Right lobe of liver (tissue), 4 donors: ENCODE results near the gene THSD8.

Experiments used
- POLR2A ChIP-seq: fragments of 450-650 bp; IDR thresholded peaks from one replicate; pipeline ENCODE4 v1.6.1; 2017; ENCODE audit warnings: antibody characterized with exemption, mild to moderate bottlenecking
- TF ChIP-seq, protein P1 (sequence below), 4 donors: fragments of 200-600 bp in 3 of 4; fragments of 450-650 bp in 1 of 4; IDR thresholded peaks; one replicate each; pipeline versions ENCODE4 v1.5.1 to v1.8.0; 2016 to 2022; ENCODE audit warnings: antibody characterized with exemption in 4 of 4, mild to moderate bottlenecking in 2 of 4
- donor health status: DM: no; HTN: no; CAD: no.
- donor health status: DM: no; HTN: no; CAD: no.
- donor health status: DM: no; HTN: yes; CAD: no.

DNA sequence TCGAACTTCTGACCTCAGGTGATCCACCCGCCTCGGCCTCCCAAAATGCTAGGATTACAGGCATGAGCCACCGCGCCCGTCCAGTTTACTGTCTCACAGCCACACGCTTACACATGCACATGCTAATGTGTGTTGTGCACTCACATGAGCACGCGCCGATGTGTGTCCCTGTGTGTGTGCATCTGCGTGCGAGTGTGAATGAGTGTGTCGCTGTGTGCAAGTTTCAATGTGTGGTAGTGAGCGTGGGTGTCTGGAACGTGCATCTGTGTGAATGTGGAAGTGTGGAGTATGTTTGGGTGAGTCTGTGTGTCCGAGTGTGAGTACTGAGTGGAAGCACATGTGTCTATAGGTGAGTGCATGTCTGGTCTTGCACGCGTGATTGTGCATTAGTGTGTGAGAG lies 40.6 kb downstream of the THSD8 start:
- TF ChIP-seq, protein P1, sequence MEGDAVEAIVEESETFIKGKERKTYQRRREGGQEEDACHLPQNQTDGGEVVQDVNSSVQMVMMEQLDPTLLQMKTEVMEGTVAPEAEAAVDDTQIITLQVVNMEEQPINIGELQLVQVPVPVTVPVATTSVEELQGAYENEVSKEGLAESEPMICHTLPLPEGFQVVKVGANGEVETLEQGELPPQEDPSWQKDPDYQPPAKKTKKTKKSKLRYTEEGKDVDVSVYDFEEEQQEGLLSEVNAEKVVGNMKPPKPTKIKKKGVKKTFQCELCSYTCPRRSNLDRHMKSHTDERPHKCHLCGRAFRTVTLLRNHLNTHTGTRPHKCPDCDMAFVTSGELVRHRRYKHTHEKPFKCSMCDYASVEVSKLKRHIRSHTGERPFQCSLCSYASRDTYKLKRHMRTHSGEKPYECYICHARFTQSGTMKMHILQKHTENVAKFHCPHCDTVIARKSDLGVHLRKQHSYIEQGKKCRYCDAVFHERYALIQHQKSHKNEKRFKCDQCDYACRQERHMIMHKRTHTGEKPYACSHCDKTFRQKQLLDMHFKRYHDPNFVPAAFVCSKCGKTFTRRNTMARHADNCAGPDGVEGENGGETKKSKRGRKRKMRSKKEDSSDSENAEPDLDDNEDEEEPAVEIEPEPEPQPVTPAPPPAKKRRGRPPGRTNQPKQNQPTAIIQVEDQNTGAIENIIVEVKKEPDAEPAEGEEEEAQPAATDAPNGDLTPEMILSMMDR (IDR thresholded peaks at IDR 0.05): no peak
- no peak for TF ChIP-seq POLR2A
